ENCODE results near the gene JAZF1. TPM values are rescaled to one million over a fixed set of nuclear protein-coding genes. Genes with fewer than 3 reads are reported as not detected.

Gene JAZF1
- polyA plus RNA-seq, 3 donors = 12.1 to 18.1 (median 17.2) TPM

GRCh38 chr7:27917774-27918314 is 262.8 kb downstream of the JAZF1 start:
- H2AFZ ChIP-seq (ENCODE audit: insufficient read depth, low read depth, low read length, poor library complexity, severe bottlenecking) = no peak overlapping the region
- H3K4me3 Mint-ChIP-seq = no peak overlapping the region
- no peaks in the 10 kb centered on the region for H3K27me3 Mint-ChIP-seq (ENCODE audit: low read depth in 3 of 3)
- H3K27ac Mint-ChIP-seq = no peak overlapping the region
- no peak for DNase-seq
- H4K20me1 ChIP-seq (ENCODE audit: insufficient read depth, low read length) = peaks cover 73% of the 10 kb centered on the region
- TF ChIP-seq, protein P1, sequence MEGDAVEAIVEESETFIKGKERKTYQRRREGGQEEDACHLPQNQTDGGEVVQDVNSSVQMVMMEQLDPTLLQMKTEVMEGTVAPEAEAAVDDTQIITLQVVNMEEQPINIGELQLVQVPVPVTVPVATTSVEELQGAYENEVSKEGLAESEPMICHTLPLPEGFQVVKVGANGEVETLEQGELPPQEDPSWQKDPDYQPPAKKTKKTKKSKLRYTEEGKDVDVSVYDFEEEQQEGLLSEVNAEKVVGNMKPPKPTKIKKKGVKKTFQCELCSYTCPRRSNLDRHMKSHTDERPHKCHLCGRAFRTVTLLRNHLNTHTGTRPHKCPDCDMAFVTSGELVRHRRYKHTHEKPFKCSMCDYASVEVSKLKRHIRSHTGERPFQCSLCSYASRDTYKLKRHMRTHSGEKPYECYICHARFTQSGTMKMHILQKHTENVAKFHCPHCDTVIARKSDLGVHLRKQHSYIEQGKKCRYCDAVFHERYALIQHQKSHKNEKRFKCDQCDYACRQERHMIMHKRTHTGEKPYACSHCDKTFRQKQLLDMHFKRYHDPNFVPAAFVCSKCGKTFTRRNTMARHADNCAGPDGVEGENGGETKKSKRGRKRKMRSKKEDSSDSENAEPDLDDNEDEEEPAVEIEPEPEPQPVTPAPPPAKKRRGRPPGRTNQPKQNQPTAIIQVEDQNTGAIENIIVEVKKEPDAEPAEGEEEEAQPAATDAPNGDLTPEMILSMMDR (IDR thresholded peaks at IDR 0.05) = no peak
- no peaks in the 10 kb centered on the region for H3K4me1 ChIP-seq (ENCODE audit: control insufficient read depth in 1 of 2, insufficient read depth in 2 of 2, low read length in 2 of 2)
- intact Hi-C loops (cut with micrococcal nuclease) = no loop called here
- H3K4me2 ChIP-seq (replicated peaks; ENCODE audit: extremely low read depth, low read length, poor library complexity, severe bottlenecking) = no peak overlapping the region
- no peak overlapping the region for H3K27ac ChIP-seq (ENCODE audit: low read depth in 1 of 2, low read length in 2 of 2)
- no peak overlapping the region for H3K4me3 ChIP-seq (replicated peaks in 1 of 3; ENCODE audit: low read depth in 2 of 3, low read length in 3 of 3)
- peaks cover 7 to 11% of the 10 kb centered on the region in 2 donors for H3K36me3 Mint-ChIP-seq
- no peaks in the 10 kb centered on the region for H3K27me3 ChIP-seq (ENCODE audit: control insufficient read depth in 2 of 2, insufficient read depth in 2 of 2, low read length in 2 of 2)
- H3K79me2 ChIP-seq (ENCODE audit: insufficient read depth, low read length) = no peaks in the 10 kb centered on the region
- 75% methylated on average over 2 of the region's 5 CpGs for WGBS (ENCODE audit: insufficient coverage)
- H3K9ac ChIP-seq (ENCODE audit: insufficient read depth, low read length, poor library complexity, severe bottlenecking) = no peak overlapping the region
- H3K9me3 ChIP-seq (replicated peaks in 1 of 2; ENCODE audit: control insufficient read depth in 1 of 2, insufficient read depth in 1 of 2, low read length in 2 of 2) = peaks cover 0 to 3% of the 10 kb centered on the region in 2 donors
- H3K9me3 Mint-ChIP-seq = no peaks in the 10 kb centered on the region
- peaks cover 0 to 6% of the 10 kb centered on the region in 2 donors for H3K36me3 ChIP-seq (replicated peaks in 1 of 2; ENCODE audit: control insufficient read depth in 1 of 2, insufficient read depth in 2 of 2, low read length in 2 of 2)
- H3K4me1 Mint-ChIP-seq = peaks cover 8% of the 10 kb centered on the region

DNA sequence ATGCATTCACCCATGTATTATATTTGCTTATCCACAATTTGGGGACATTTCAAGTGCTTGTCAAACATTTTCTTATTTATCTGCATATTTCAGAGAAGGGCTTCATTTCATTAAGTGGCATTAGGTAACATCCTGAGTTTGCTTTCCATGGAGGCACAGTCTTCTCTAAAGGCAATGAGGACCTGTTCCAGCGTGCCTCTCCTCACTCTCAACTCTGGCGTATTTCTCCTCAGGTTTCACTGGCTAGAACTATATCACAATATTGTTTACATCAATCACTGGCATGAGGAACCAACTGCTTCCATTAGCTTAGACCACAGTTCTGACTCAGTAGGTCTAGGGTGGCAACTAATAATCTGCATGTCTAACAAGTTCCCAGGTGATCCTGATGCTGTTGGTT is 263.5 kb downstream of the JAZF1 start:
- Mint-ChIP-seq H3K4me3 (no peak overlapping the region), H3K4me1 (peaks cover 8% of the 10 kb centered on the region), H3K27me3 (ENCODE audit: low read depth in 3 of 3) (no peaks in the 10 kb centered on the region), H3K9me3 (no peaks in the 10 kb centered on the region), H3K27ac (no peak overlapping the region), H3K36me3 (peaks cover 9 to 11% of the 10 kb centered on the region in 2 donors)
- H3K9me3 ChIP-seq (replicated peaks in 1 of 2; ENCODE audit: control insufficient read depth in 1 of 2, insufficient read depth in 1 of 2, low read length in 2 of 2) = peaks cover 0 to 3% of the 10 kb centered on the region in 2 donors
- intact Hi-C loops (cut with micrococcal nuclease) = no loop called here
- TF ChIP-seq, protein P1 (IDR thresholded peaks at IDR 0.05) = no peak
- no peak for DNase-seq
- H3K27ac ChIP-seq (ENCODE audit: low read depth in 1 of 2, low read length in 2 of 2) = no peak overlapping the region
- H3K4me1 ChIP-seq (ENCODE audit: control insufficient read depth in 1 of 2, insufficient read depth in 2 of 2, low read length in 2 of 2) = no peaks in the 10 kb centered on the region
- H3K4me2 ChIP-seq (replicated peaks; ENCODE audit: extremely low read depth, low read length, poor library complexity, severe bottlenecking) = no peak overlapping the region
- H3K27me3 ChIP-seq (ENCODE audit: control insufficient read depth in 2 of 2, insufficient read depth in 2 of 2, low read length in 2 of 2) = no peaks in the 10 kb centered on the region
- H3K79me2 ChIP-seq (ENCODE audit: insufficient read depth, low read length) = no peaks in the 10 kb centered on the region
- peaks cover 66% of the 10 kb centered on the region for H4K20me1 ChIP-seq (ENCODE audit: insufficient read depth, low read length)
- no peak overlapping the region for H3K9ac ChIP-seq (ENCODE audit: insufficient read depth, low read length, poor library complexity, severe bottlenecking)
- H3K4me3 ChIP-seq (replicated peaks in 1 of 3; ENCODE audit: low read depth in 2 of 3, low read length in 3 of 3) = no peak overlapping the region
- H2AFZ ChIP-seq (ENCODE audit: insufficient read depth, low read depth, low read length, poor library complexity, severe bottlenecking) = no peak overlapping the region
- 100% methylated on average over 2 of the region's 2 CpGs for WGBS (ENCODE audit: insufficient coverage)
- H3K36me3 ChIP-seq (replicated peaks in 1 of 2; ENCODE audit: control insufficient read depth in 1 of 2, insufficient read depth in 2 of 2, low read length in 2 of 2) = peaks cover 0 to 6% of the 10 kb centered on the region in 2 donors
